ENCODE data around the gene TMEM190. TPM values are rescaled to one million over a fixed set of nuclear protein-coding genes. Genes with fewer than 3 reads are reported as not detected.

The TMEM190 gene
- total RNA-seq, 1 donor from 2014 or later = 2.5 TPM

- H3K27me3 Mint-ChIP-seq (ENCODE audit: low read depth, unreplicated experiment) = peaks cover 47% of the 10 kb centered on the region
- no peak for TF ChIP-seq EZH2 (IDR thresholded peaks at IDR 0.05; ENCODE audit: insufficient read depth, low read length)
- TF ChIP-seq CTCF (IDR thresholded peaks at IDR 0.05; ENCODE audit: insufficient read depth, low read depth, low read length) = no peak
- no peak for DNase-seq (ENCODE audit: low read depth)
Measured at GRCh38 chr19:55352040-55352439, 24.6 kb upstream of the TMEM190 start.

GRCh38 chr19:55352549-55353145 lies 24.0 kb upstream of the TMEM190 start:
- H3K4me3 ChIP-seq (ENCODE audit: insufficient read depth, low read depth, low read length) = no peak overlapping the region
- Mint-ChIP-seq H3K27ac (ENCODE audit: unreplicated experiment) (peak overlapping the region; percentile 47), H3K9me3 (ENCODE audit: unreplicated experiment) (peaks cover 6% of the 10 kb centered on the region), H3K27me3 (ENCODE audit: low read depth, unreplicated experiment) (peaks cover 52% of the 10 kb centered on the region), H3K36me3 (ENCODE audit: low read depth, unreplicated experiment) (peaks cover 10% of the 10 kb centered on the region), H3K4me3 (ENCODE audit: unreplicated experiment) (peak overlapping the region; percentile 61), H3K4me1 (ENCODE audit: low read depth, unreplicated experiment) (peaks cover 4% of the 10 kb centered on the region)
- no peaks in the 10 kb centered on the region for H3K79me2 ChIP-seq (ENCODE audit: insufficient read depth, low read length)
- H3K4me1 ChIP-seq (ENCODE audit: insufficient read depth, low read length) = peaks cover 10% of the 10 kb centered on the region
- no peak for TF ChIP-seq CTCF (IDR thresholded peaks at IDR 0.05; ENCODE audit: insufficient read depth, low read depth, low read length)
- no peak for TF ChIP-seq EZH2 (IDR thresholded peaks at IDR 0.05; ENCODE audit: insufficient read depth, low read length)
- no peak overlapping the region for H3K9ac ChIP-seq (ENCODE audit: low read length)
- no peak overlapping the region for H2AFZ ChIP-seq (ENCODE audit: low read depth, low read length)
- H3K27me3 ChIP-seq (ENCODE audit: insufficient read depth, low read length) = peaks cover 17% of the 10 kb centered on the region
- FAIRE-seq = no peak
- no peaks in the 10 kb centered on the region for H3K9me3 ChIP-seq (ENCODE audit: insufficient read depth, low read depth, low read length)
- no peak overlapping the region for H3K27ac ChIP-seq (ENCODE audit: low read depth, low read length)
- H3K4me2 ChIP-seq (ENCODE audit: low read length) = no peak overlapping the region
- no peak for DNase-seq (ENCODE audit: low read depth)
- no peaks in the 10 kb centered on the region for H3K36me3 ChIP-seq (ENCODE audit: insufficient read depth, low read length)
- peaks cover 11% of the 10 kb centered on the region for H4K20me1 ChIP-seq (ENCODE audit: insufficient read depth, low read length)

More at GRCh38 chr19:55352040-55352439, 24.6 kb upstream of the TMEM190 start:
- Mint-ChIP-seq H3K9me3 (ENCODE audit: unreplicated experiment) (peaks cover 4% of the 10 kb centered on the region), H3K4me1 (ENCODE audit: low read depth, unreplicated experiment) (peaks cover 4% of the 10 kb centered on the region), H3K27ac (ENCODE audit: unreplicated experiment) (no peak overlapping the region), H3K36me3 (ENCODE audit: low read depth, unreplicated experiment) (peaks cover 10% of the 10 kb centered on the region), H3K4me3 (ENCODE audit: unreplicated experiment) (no peak overlapping the region)
- Histone ChIP-seq H3K9me3 (ENCODE audit: insufficient read depth, low read depth, low read length) (no peaks in the 10 kb centered on the region), H2AFZ (ENCODE audit: low read depth, low read length) (no peak overlapping the region), H3K9ac (ENCODE audit: low read length) (no peak overlapping the region), H3K27ac (ENCODE audit: low read depth, low read length) (no peak overlapping the region), H3K27me3 (ENCODE audit: insufficient read depth, low read length) (peaks cover 17% of the 10 kb centered on the region), H3K79me2 (ENCODE audit: insufficient read depth, low read length) (no peaks in the 10 kb centered on the region), H3K36me3 (ENCODE audit: insufficient read depth, low read length) (no peaks in the 10 kb centered on the region), H3K4me1 (ENCODE audit: insufficient read depth, low read length) (peaks cover 10% of the 10 kb centered on the region), H3K4me2 (ENCODE audit: low read length) (no peak overlapping the region), H4K20me1 (ENCODE audit: insufficient read depth, low read length) (peaks cover 11% of the 10 kb centered on the region), H3K4me3 (ENCODE audit: insufficient read depth, low read depth, low read length) (no peak overlapping the region)
- FAIRE-seq = no peak

GRCh38 chr19:55353356-55353802 lies 23.2 kb upstream of the TMEM190 start:
- DNase-seq (ENCODE audit: low read depth) = no peak
- FAIRE-seq = no peak
- Histone ChIP-seq H3K36me3 (ENCODE audit: insufficient read depth, low read length) (no peaks in the 10 kb centered on the region), H3K27ac (ENCODE audit: low read depth, low read length) (no peak overlapping the region), H4K20me1 (ENCODE audit: insufficient read depth, low read length) (peaks cover 11% of the 10 kb centered on the region), H3K4me3 (ENCODE audit: insufficient read depth, low read depth, low read length) (peak overlapping the region; percentile 17), H3K4me2 (ENCODE audit: low read length) (peak overlapping the region; percentile 82), H3K9me3 (ENCODE audit: insufficient read depth, low read depth, low read length) (no peaks in the 10 kb centered on the region), H3K79me2 (ENCODE audit: insufficient read depth, low read length) (no peaks in the 10 kb centered on the region), H2AFZ (ENCODE audit: low read depth, low read length) (peak overlapping the region; percentile 81), H3K4me1 (ENCODE audit: insufficient read depth, low read length) (peaks cover 10% of the 10 kb centered on the region), H3K9ac (ENCODE audit: low read length) (peak overlapping the region; percentile 43), H3K27me3 (ENCODE audit: insufficient read depth, low read length) (peaks cover 17% of the 10 kb centered on the region)
- peaks cover 6% of the 10 kb centered on the region for H3K9me3 Mint-ChIP-seq (ENCODE audit: unreplicated experiment)
- TF ChIP-seq EZH2 (IDR thresholded peaks at IDR 0.05; ENCODE audit: insufficient read depth, low read length) = no peak
- peaks cover 6% of the 10 kb centered on the region for H3K36me3 Mint-ChIP-seq (ENCODE audit: low read depth, unreplicated experiment)
- peaks cover 58% of the 10 kb centered on the region for H3K27me3 Mint-ChIP-seq (ENCODE audit: low read depth, unreplicated experiment)
- peaks cover 1% of the 10 kb centered on the region for H3K4me1 Mint-ChIP-seq (ENCODE audit: low read depth, unreplicated experiment)
- H3K4me3 Mint-ChIP-seq (ENCODE audit: unreplicated experiment) = peak overlapping the region; percentile 79
- H3K27ac Mint-ChIP-seq (ENCODE audit: unreplicated experiment) = no peak overlapping the region

Data from astrocyte (in vitro differentiated cells and primary cell).